CD8-positive, alpha-beta memory T cell (primary cell): ENCODE data around the gene TRIM68. TPM values are rescaled to one million over a fixed set of nuclear protein-coding genes. Genes with fewer than 3 reads are reported as not detected.

Experiments
- CTCF ChIA-PET: fragments of 350-600 bp; sonication (Branson Sonifier 250); formaldehyde crosslinking; loops from one replicate; lab custom pipeline; 2021; ENCODE audit warnings: antibody characterized with exemption; lab: Charles Lee
- POLR2A ChIA-PET: fragments of 350-600 bp; sonication (Branson Sonifier 250); formaldehyde crosslinking; loops from one replicate; lab custom pipeline; 2021; ENCODE audit warnings: antibody characterized with exemption; lab: Charles Lee
- DNase-seq, 5 donors: peaks; one replicate each; pipeline versions ENCODE4 v3.0.0 to v3.0.0-alpha.2; 2020 to 2022; ENCODE audit warnings: mixed read lengths in 1 of 5
- H3K27ac ChIP-seq: one replicate; pipeline ENCODE4 v1.7.0; 2013; ENCODE audit warnings: low read depth, mild to moderate bottlenecking, low read length, moderate library complexity
- H3K27me3 ChIP-seq: 2 replicates; pipeline ENCODE4 v1.7.0; 2013; ENCODE audit warnings: low read length, mild to moderate bottlenecking; ENCODE audit not compliant: insufficient read depth, poor library complexity, severe bottlenecking
- H3K36me3 ChIP-seq: 2 replicates; pipeline ENCODE4 v1.7.0; 2013; ENCODE audit warnings: mild to moderate bottlenecking, low read length, moderate library complexity; ENCODE audit not compliant: insufficient read depth
- H3K4me1 ChIP-seq: 2 replicates; pipeline ENCODE4 v1.7.0; 2013; ENCODE audit warnings: mild to moderate bottlenecking, low read length, moderate library complexity; ENCODE audit not compliant: insufficient read depth
- H3K4me3 ChIP-seq: 2 replicates; pipeline ENCODE4 v1.7.0; 2013; ENCODE audit warnings: mild to moderate bottlenecking, low read length
- H3K9me3 ChIP-seq: 2 replicates; pipeline ENCODE4 v1.7.0; 2013; ENCODE audit warnings: mild to moderate bottlenecking, low read length
- H3K27ac Mint-ChIP-seq, 8 donors: one replicate each; pipeline ENCODE4 v1.8.0; 2020 to 2021; ENCODE audit warnings: mixed read lengths in 8 of 8, mild to moderate bottlenecking in 6 of 8, inconsistent platforms in 3 of 8, moderate library complexity in 3 of 8
- H3K27me3 Mint-ChIP-seq, 2 donors: one replicate each; pipeline ENCODE4 v1.8.0; 2020 to 2021; ENCODE audit warnings: mixed read lengths in 2 of 2, mild to moderate bottlenecking in 1 of 2, moderate library complexity in 1 of 2
- H3K36me3 Mint-ChIP-seq, 3 donors: one replicate each; pipeline ENCODE4 v1.8.0; 2020 to 2021; ENCODE audit warnings: mixed read lengths in 3 of 3, inconsistent platforms in 1 of 3, mild to moderate bottlenecking in 1 of 3
- H3K4me1 Mint-ChIP-seq, 3 donors: one replicate each; pipeline ENCODE4 v1.8.0; 2020 to 2021; ENCODE audit warnings: mixed read lengths in 3 of 3, inconsistent platforms in 1 of 3, mild to moderate bottlenecking in 1 of 3
- H3K4me3 Mint-ChIP-seq, 7 donors: one replicate each; pipeline ENCODE4 v1.8.0; 2020 to 2021; ENCODE audit warnings: mixed read lengths in 7 of 7, mild to moderate bottlenecking in 6 of 7, moderate library complexity in 4 of 7, inconsistent platforms in 2 of 7
- H3K9me3 Mint-ChIP-seq, 5 donors: one replicate each; pipeline ENCODE4 v1.8.0; 2020 to 2022; ENCODE audit warnings: mixed read lengths in 5 of 5, mild to moderate bottlenecking in 3 of 5, moderate library complexity in 2 of 5, inconsistent platforms in 1 of 5
- polyA plus RNA-seq: library from polyadenylated mRNA; unstranded; fragments of 300-500 nt; fragmentation: Illumina TruSeq; gene quantifications from one replicate; pipeline ENCODE4 v1.2.3, GENCODE V29; 2021
- total RNA-seq, 2 experiments: library from RNA; stranded (reverse); gene quantifications; one replicate each; pipeline ENCODE4 v1.2.3, GENCODE V29; 2021

The TRIM68 gene
- total and polyA plus RNA-seq, 3 experiments from 2014 or later: 11.8 to 14.9 (median 12.2) TPM

DNA sequence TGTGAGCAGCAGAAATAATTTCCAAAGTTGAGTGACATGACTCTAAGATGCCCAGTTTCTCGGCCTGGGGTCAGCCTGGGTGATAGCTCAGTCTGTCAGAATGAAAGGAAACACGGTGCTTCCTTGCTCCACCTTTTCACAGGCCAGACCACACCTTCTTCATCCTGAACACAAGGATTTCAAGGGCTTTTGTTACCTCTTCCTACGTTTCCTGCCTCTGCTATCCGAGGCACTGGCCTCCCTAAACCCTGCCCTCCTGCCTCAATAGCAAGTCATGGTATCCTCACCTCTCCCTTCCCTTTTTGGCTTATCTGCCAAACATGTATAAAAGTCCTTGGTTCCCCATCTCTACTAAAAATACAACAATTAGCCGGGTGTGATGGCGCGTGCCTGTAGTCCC, 34.0 kb upstream of the TRIM68 start:
- H3K27ac Mint-ChIP-seq: no peak overlapping the region
- H3K4me3 Mint-ChIP-seq: no peak overlapping the region
- ChIA-PET CTCF (no interaction called here), POLR2A (no interaction called here)
- H3K36me3 Mint-ChIP-seq: no peaks in the 10 kb centered on the region
- H3K27ac ChIP-seq: no peak overlapping the region
- H3K27me3 Mint-ChIP-seq: peaks cover 9 to 11% of the 10 kb centered on the region in 2 donors
- H3K9me3 Mint-ChIP-seq: no peaks in the 10 kb centered on the region
- no peaks in the 10 kb centered on the region for H3K27me3 ChIP-seq
- no peak for DNase-seq
- H3K4me1 Mint-ChIP-seq: no peaks in the 10 kb centered on the region
- no peak overlapping the region for H3K4me3 ChIP-seq
- no peaks in the 10 kb centered on the region for H3K4me1 ChIP-seq
- H3K36me3 ChIP-seq: no peaks in the 10 kb centered on the region
- H3K9me3 ChIP-seq: no peaks in the 10 kb centered on the region

DNA sequence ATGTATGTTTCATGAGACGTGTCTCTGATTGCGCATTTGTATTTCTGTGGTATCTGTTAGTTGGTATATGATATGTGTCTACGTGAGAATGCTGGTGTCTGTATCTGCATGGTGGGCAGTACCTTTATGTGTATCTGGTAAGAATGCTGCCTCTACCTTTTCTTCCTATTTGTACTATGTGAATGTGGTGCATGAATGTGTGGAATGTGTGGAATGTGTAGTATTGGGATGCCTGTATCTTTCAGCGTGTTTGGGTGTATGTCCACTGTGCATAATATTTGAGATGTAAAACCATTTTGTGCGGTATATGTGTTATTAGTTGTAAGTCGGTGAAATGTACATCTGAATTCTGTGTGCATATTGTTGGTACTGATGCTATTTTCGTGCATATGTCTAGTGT, 33.5 kb upstream of the TRIM68 start:
- Histone ChIP-seq H3K36me3 (no peaks in the 10 kb centered on the region), H3K9me3 (no peaks in the 10 kb centered on the region), H3K27me3 (no peaks in the 10 kb centered on the region), H3K27ac (no peak overlapping the region), H3K4me3 (no peak overlapping the region), H3K4me1 (no peaks in the 10 kb centered on the region)
- no peak for DNase-seq
- POLR2A ChIA-PET: no interaction called here
- Mint-ChIP-seq H3K4me3 (no peak overlapping the region), H3K9me3 (no peaks in the 10 kb centered on the region), H3K27ac (no peak overlapping the region), H3K27me3 (peaks cover 9 to 11% of the 10 kb centered on the region in 2 donors), H3K4me1 (no peaks in the 10 kb centered on the region), H3K36me3 (no peaks in the 10 kb centered on the region)
- CTCF ChIA-PET: no interaction called here

DNA sequence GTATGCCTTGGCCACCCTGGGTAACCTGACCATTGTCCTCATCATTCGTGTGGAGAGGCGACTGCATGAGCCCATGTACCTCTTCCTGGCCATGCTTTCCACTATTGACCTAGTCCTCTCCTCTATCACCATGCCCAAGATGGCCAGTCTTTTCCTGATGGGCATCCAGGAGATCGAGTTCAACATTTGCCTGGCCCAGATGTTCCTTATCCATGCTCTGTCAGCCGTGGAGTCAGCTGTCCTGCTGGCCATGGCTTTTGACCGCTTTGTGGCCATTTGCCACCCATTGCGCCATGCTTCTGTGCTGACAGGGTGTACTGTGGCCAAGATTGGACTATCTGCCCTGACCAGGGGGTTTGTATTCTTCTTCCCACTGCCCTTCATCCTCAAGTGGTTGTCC, 31.9 kb upstream of the TRIM68 start:
- H3K36me3 Mint-ChIP-seq: no peaks in the 10 kb centered on the region
- H3K27ac ChIP-seq: no peak overlapping the region
- no peak overlapping the region for H3K4me3 ChIP-seq
- H3K9me3 ChIP-seq: no peaks in the 10 kb centered on the region
- no peak for DNase-seq
- H3K4me3 Mint-ChIP-seq: no peak overlapping the region
- peaks cover 7 to 11% of the 10 kb centered on the region in 2 donors for H3K27me3 Mint-ChIP-seq
- POLR2A ChIA-PET: no interaction called here
- peak overlapping the region in 1 of 8 donors; percentile 44 for H3K27ac Mint-ChIP-seq
- no peaks in the 10 kb centered on the region for H3K4me1 Mint-ChIP-seq
- no peaks in the 10 kb centered on the region for H3K4me1 ChIP-seq
- H3K27me3 ChIP-seq: no peaks in the 10 kb centered on the region
- no peaks in the 10 kb centered on the region for H3K9me3 Mint-ChIP-seq
- no peaks in the 10 kb centered on the region for H3K36me3 ChIP-seq
- CTCF ChIA-PET: no interaction called here

DNA sequence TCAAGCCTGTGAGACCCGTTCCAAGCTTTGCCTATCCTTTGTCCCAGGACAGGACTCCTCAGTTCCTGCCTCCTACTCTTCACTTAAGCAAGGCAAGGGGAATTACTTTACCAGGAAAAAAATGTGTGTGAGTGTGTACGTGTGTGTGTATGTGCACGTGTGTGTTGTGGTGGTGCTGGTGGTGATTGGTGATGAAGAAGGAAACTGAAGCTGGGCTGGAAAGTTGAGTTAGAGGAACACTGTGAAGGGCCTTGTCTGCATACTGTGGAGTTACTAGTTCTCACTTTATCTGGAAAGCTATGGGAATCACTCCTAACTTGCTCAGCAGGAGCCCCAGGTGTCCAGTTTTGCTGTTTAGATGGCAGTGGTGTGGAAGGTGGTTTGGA, 29.6 kb upstream of the TRIM68 start:
- Mint-ChIP-seq H3K9me3 (no peaks in the 10 kb centered on the region), H3K27me3 (peaks cover 3 to 10% of the 10 kb centered on the region in 2 donors)

GRCh38 chr11:4636962-4637661, 29.1 kb upstream of the TRIM68 start, which contains the start of gene OR51D1:
Gene OR51D1 (plus strand): TSS chr11:4637477. CDS start chr11:4639791, 2,314 bp downstream.
- ChIA-PET POLR2A (no interaction called here), CTCF (interaction anchor here (0.8 to 3.8 kb wide), 16 partner anchors 8 to 1717 kb away, joined by 3 to 23 read pairs (median 4); partner anchors contain the start of genes OR52N2 and TRIM68)
- Mint-ChIP-seq H3K36me3 (no peaks in the 10 kb centered on the region), H3K4me1 (no peaks in the 10 kb centered on the region), H3K4me3 (no peak within 1 kb of the TSS), H3K27ac (no peak within 1 kb of the TSS), H3K9me3 (no peaks in the 10 kb centered on the region), H3K27me3 (peaks cover 0 to 14% of the 10 kb centered on the region in 2 donors)
- Histone ChIP-seq H3K36me3 (no peaks in the 10 kb centered on the region), H3K9me3 (no peaks in the 10 kb centered on the region), H3K4me3 (no peak within 1 kb of the TSS), H3K27ac (no peak within 1 kb of the TSS), H3K27me3 (no peaks in the 10 kb centered on the region), H3K4me1 (no peaks in the 10 kb centered on the region)
- DNase-seq: peak; percentile 39 to 79 (median 52)

More for the DNA sequence above, 29.6 kb upstream of the TRIM68 start:
- no peaks in the 10 kb centered on the region for H3K27me3 ChIP-seq
- no peaks in the 10 kb centered on the region for H3K36me3 ChIP-seq
- CTCF ChIA-PET: interaction anchor here (1.2 to 3.8 kb wide), 10 partner anchors 8 to 1716 kb away, joined by 3 to 23 read pairs (median 5); partner anchors contain the start of gene OR52N2
- no peaks in the 10 kb centered on the region for H3K4me1 ChIP-seq
- H3K9me3 ChIP-seq: no peaks in the 10 kb centered on the region
- Mint-ChIP-seq H3K4me1 (no peaks in the 10 kb centered on the region), H3K36me3 (no peaks in the 10 kb centered on the region), H3K4me3 (no peak overlapping the region), H3K27ac (no peak overlapping the region)
- no peak overlapping the region for H3K27ac ChIP-seq
- POLR2A ChIA-PET: no interaction called here
- no peak for DNase-seq
- no peak overlapping the region for H3K4me3 ChIP-seq

GRCh38 chr11:4636136-4636535, 28.1 kb upstream of the TRIM68 start:
- ChIA-PET CTCF (interaction anchor here (0.7 to 3.8 kb wide), 11 partner anchors 7 to 1718 kb away, joined by 3 to 23 read pairs (median 4); partner anchors contain the start of genes OR52N2 and TRIM68), POLR2A (no interaction called here)
- no peak overlapping the region for H3K4me3 ChIP-seq
- Mint-ChIP-seq H3K27ac (no peak overlapping the region), H3K4me1 (no peaks in the 10 kb centered on the region), H3K27me3 (peaks cover 8 to 13% of the 10 kb centered on the region in 2 donors), H3K4me3 (no peak overlapping the region), H3K9me3 (no peaks in the 10 kb centered on the region), H3K36me3 (no peaks in the 10 kb centered on the region)
- DNase-seq: no peak
- H3K4me1 ChIP-seq: no peaks in the 10 kb centered on the region
- H3K36me3 ChIP-seq: no peaks in the 10 kb centered on the region
- no peak overlapping the region for H3K27ac ChIP-seq
- no peaks in the 10 kb centered on the region for H3K27me3 ChIP-seq
- no peaks in the 10 kb centered on the region for H3K9me3 ChIP-seq

- H3K27ac ChIP-seq: no peak overlapping the region
- H3K36me3 ChIP-seq: no peaks in the 10 kb centered on the region
- peaks cover 6% of the 10 kb centered on the region for H3K9me3 ChIP-seq
- H3K27me3 ChIP-seq: no peaks in the 10 kb centered on the region
- Mint-ChIP-seq H3K9me3 (peaks cover 10 to 27% (median 16%) of the 10 kb centered on the region in 5 donors), H3K27ac (no peak overlapping the region), H3K4me1 (no peaks in the 10 kb centered on the region), H3K36me3 (peaks cover 0 to 25% (median 3%) of the 10 kb centered on the region in 3 donors), H3K4me3 (no peak overlapping the region), H3K27me3 (peaks cover 37 to 55% of the 10 kb centered on the region in 2 donors)
- ChIA-PET CTCF (interaction anchor here (1.9 kb wide), 2 partner anchors 10 to 14 kb away, joined by 3 to 10 read pairs; partner anchors contain the start of gene OR51D1), POLR2A (no interaction called here)
- no peaks in the 10 kb centered on the region for H3K4me1 ChIP-seq
- DNase-seq: peak in 3 of 5 donors; percentile 12 to 64 (median 24)
- H3K4me3 ChIP-seq: no peak overlapping the region
Observed at GRCh38 chr11:4626207-4627099, 18.4 kb upstream of the TRIM68 start.

GRCh38 chr11:4619514-4619913, 11.5 kb upstream of the TRIM68 start:
- H3K4me3 Mint-ChIP-seq: no peak overlapping the region
- no peaks in the 10 kb centered on the region for H3K9me3 Mint-ChIP-seq
- no peaks in the 10 kb centered on the region for H3K4me1 ChIP-seq
- no peak overlapping the region for H3K4me3 ChIP-seq
- no peak overlapping the region for H3K27ac Mint-ChIP-seq
- H3K36me3 Mint-ChIP-seq: peaks cover 0 to 9% (median 0%) of the 10 kb centered on the region in 3 donors
- H3K27me3 ChIP-seq: no peaks in the 10 kb centered on the region
- no peaks in the 10 kb centered on the region for H3K9me3 ChIP-seq
- H3K4me1 Mint-ChIP-seq: no peaks in the 10 kb centered on the region
- POLR2A ChIA-PET: no interaction called here
- DNase-seq: no peak
- CTCF ChIA-PET: no interaction called here
- H3K27ac ChIP-seq: no peak overlapping the region
- H3K36me3 ChIP-seq: no peaks in the 10 kb centered on the region
- peaks cover 4 to 33% of the 10 kb centered on the region in 2 donors for H3K27me3 Mint-ChIP-seq
